HEK293T (cell line): ENCODE results near the gene IGFL2.

ENCODE experiments used
- ARNT ChIP-seq: fragments of 450-650 bp; IDR thresholded peaks from 2 replicates; pipeline ENCODE4 v1.6.1; 2017; ENCODE audit warnings: mild to moderate bottlenecking
- BHLHE40 ChIP-seq: fragments of 450-650 bp; IDR thresholded peaks from 2 replicates; pipeline ENCODE4 v1.6.1; 2016; ENCODE audit warnings: mild to moderate bottlenecking, moderate library complexity, borderline replicate concordance
- ELF4 ChIP-seq: fragments of 450-650 bp; IDR thresholded peaks from 2 replicates; pipeline ENCODE4 v1.6.1; 2017; ENCODE audit warnings: antibody characterized with exemption
- FOXA1 ChIP-seq: fragments of 450-650 bp; IDR thresholded peaks from 2 replicates; pipeline ENCODE4 v1.6.1; 2016; ENCODE audit warnings: mild to moderate bottlenecking
- FOXK2 ChIP-seq: fragments of 450-650 bp; IDR thresholded peaks from 2 replicates; pipeline ENCODE4 v1.6.1; 2016; ENCODE audit warnings: mild to moderate bottlenecking
- FOXM1 ChIP-seq: fragments of 450-650 bp; IDR thresholded peaks from 2 replicates; pipeline ENCODE4 v1.6.1; 2017; ENCODE audit warnings: mild to moderate bottlenecking, borderline replicate concordance
- HDGF ChIP-seq: fragments of 450-650 bp; IDR thresholded peaks from 2 replicates; pipeline ENCODE4 v1.6.1; 2017; ENCODE audit warnings: antibody characterized with exemption, borderline replicate concordance
- NFRKB ChIP-seq: fragments of 450-650 bp; IDR thresholded peaks from 2 replicates; pipeline ENCODE4 v1.6.1; 2016; ENCODE audit warnings: mild to moderate bottlenecking, moderate library complexity
- PKNOX1 ChIP-seq: fragments of 450-650 bp; IDR thresholded peaks from 2 replicates; pipeline ENCODE4 v1.6.1; 2016
- SP1 ChIP-seq: fragments of 450-650 bp; IDR thresholded peaks from 2 replicates; pipeline ENCODE4 v1.6.1; 2017
- SUZ12 ChIP-seq: fragments of 450-650 bp; IDR thresholded peaks from 2 replicates; pipeline ENCODE4 v1.6.1; 2016; ENCODE audit warnings: mild to moderate bottlenecking
- TARDBP ChIP-seq: fragments of 450-650 bp; IDR thresholded peaks from 2 replicates; pipeline ENCODE4 v1.6.1; 2016

DNA sequence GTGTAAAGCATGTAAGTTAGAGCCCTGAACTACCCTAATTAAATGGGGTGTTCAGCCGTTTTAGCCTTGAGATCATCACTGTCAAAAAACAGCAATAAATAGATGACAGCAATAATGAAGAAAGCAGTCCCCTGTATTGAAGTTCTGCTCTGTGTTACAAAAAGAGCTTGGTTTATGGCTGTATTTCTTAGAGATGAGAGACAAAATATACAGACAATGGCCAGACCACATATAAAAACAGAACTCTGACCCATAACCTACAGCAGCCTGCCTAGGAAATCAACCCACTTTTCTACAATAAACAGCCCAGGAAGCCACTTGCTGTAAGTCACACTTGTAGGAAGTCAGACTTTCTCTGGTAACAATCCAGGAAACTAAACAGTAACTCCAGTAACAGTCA, 34.3 kb upstream of the IGFL2 start:
- TF ChIP-seq TARDBP: no peak
- no peak for TF ChIP-seq PKNOX1
- no peak for TF ChIP-seq SUZ12
- no peak for TF ChIP-seq ARNT
- no peak for TF ChIP-seq FOXM1
- no peak for TF ChIP-seq FOXK2
- no peak for TF ChIP-seq ELF4
- TF ChIP-seq HDGF: no peak
- TF ChIP-seq NFRKB: no peak
- TF ChIP-seq FOXA1: no peak
- no peak for TF ChIP-seq BHLHE40
- no peak for TF ChIP-seq SP1
